ENCODE data around the gene HEXD.

Gene HEXD

DNA sequence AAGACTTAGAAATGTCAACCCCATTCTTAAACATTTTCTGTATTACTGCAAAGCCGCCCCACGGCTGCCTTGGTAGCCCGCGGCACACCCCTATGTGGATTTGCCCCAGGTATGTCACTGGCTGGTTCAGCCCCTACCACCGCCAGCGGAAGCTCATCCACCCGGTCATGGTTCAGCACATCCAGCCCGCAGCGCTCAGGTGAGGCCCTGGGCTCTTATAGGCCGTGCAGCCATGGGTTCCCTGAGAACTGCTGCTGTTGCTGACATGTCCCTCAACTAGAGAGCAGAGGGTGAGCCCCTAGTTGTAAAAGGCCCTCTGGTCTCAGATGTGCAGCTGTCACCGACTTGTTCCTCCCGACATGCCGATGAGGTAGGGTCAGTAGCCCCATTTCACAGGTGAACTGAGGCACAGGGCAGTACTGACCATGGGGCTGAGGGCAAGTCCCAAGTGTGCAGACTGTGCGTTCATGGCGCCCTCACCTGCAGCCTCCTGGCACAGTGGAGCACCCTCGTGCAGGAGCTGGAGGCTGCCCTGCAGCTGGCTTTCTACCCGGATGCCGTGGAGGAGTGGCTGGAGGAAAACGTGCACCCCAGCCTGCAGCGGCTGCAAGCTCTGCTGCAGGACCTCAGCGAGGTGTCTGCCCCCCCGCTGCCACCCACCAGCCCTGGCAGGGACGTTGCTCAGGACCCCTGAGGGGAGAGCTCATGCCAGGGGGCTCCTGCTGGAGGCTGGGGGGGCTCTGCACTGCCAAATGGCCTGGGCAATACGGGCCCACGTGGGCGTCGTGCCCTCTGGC lies 23.7 kb downstream of the HEXD start:
- no peak for DNase-seq
- Mint-ChIP-seq H3K27ac (no peak overlapping the region), H3K4me3 (no peak overlapping the region), H3K36me3 (peaks cover 30% of the 10 kb centered on the region), H3K9me3 (no peaks in the 10 kb centered on the region), H3K27me3 (no peaks in the 10 kb centered on the region), H3K4me1 (peaks cover 9% of the 10 kb centered on the region)
- CTCF ChIA-PET, result interaction anchor here (0.6 to 1.0 kb wide), 2 partner anchors 16 to 91 kb away, joined by 3 read pairs; no protein-coding TSS in a partner anchor

DNA sequence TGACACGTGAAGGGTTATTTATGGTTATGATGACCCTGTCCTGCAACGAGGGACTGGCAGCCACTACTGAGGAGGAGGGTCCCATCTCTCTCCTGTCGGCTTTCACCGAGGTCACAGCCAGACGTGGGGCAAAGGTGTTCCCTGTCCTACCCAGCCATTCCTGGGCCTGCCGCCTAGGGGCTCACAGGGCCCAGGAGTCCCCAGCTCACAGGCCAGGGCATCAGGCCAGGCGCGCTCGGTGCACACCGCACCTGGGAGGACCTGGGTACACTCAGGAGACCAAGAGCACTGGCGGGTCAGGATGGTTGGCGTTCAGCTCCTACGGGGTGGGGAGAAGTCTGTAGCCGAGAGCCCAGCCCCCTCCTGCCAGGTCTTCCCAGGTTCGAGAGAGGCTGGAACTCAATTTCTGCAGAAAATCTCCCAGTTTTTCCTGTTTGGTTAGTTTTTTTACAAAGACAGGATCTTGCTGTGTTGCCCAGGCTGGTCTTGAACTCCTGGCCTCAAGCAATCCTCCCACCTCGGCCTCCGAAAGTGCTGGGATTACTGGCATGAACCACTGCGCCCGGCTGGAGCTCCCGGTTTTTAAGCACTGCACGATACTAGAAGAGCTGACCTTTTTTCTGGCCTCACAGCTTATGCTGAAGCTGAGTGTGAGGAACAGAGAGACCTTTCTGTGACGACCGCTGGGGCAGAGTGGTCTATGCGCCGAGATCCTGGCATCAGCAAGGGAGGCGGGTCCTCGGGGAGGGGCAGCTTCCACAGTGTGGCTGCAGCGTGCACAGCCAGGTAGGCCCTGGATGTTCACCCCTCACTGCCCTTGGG lies 24.7 kb downstream of the HEXD start:
- no peak for DNase-seq
- Mint-ChIP-seq H3K36me3 (peaks cover 31% of the 10 kb centered on the region), H3K27ac (peak overlapping the region; percentile 52), H3K4me3 (no peak overlapping the region), H3K27me3 (no peaks in the 10 kb centered on the region), H3K9me3 (no peaks in the 10 kb centered on the region), H3K4me1 (peaks cover 14% of the 10 kb centered on the region)
- CTCF ChIA-PET, result interaction anchor here (0.6 to 1.0 kb wide), 2 partner anchors 17 to 92 kb away, joined by 3 read pairs; no protein-coding TSS in a partner anchor

GRCh38 chr17:82443465-82444283 lies 25.5 kb downstream of the HEXD start:
- Mint-ChIP-seq H3K27me3 (no peaks in the 10 kb centered on the region), H3K36me3 (peaks cover 31% of the 10 kb centered on the region), H3K27ac (no peak overlapping the region), H3K9me3 (no peaks in the 10 kb centered on the region), H3K4me1 (peaks cover 15% of the 10 kb centered on the region), H3K4me3 (no peak overlapping the region)
- CTCF ChIA-PET, result no interaction called here
- DNase-seq, result no peak

DNA sequence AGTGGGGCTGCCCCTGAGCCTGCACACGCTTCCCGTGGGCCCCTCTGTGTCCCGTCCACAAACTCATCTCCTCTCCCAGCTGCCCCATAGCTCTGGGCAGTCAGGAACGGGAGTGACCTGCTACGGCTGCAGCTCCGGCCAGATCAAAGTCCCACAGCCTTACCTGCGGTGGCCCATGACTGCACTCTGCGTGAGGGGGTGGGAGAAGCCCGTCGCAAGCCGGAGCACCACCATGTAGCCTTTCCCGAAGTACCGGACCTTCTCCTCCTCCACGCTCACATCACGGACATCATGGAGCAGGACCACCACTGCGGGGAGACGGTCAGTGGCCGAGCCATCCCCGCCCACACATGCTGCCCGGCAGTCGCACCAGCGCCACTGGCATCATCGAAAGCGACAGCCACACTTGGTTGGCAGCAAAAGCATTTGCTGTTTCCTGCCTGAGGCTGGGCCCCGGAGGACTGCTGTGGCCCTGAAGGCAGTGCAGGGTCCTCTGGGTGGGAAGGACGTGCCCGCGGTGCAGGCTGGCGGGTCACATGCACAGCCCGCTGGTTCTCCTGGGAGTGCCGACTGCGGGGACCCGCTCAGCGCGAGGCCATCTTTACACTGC lies 26.2 kb downstream of the HEXD start:
- no peaks in the 10 kb centered on the region for H3K27me3 Mint-ChIP-seq
- peaks cover 35% of the 10 kb centered on the region for H3K36me3 Mint-ChIP-seq
- H3K4me1 Mint-ChIP-seq, result peaks cover 19% of the 10 kb centered on the region
- no peak overlapping the region for H3K4me3 Mint-ChIP-seq
- H3K27ac Mint-ChIP-seq, result peak overlapping the region; percentile 42
- CTCF ChIA-PET, result no interaction called here
- H3K9me3 Mint-ChIP-seq, result no peaks in the 10 kb centered on the region
- DNase-seq, result no peak

DNA sequence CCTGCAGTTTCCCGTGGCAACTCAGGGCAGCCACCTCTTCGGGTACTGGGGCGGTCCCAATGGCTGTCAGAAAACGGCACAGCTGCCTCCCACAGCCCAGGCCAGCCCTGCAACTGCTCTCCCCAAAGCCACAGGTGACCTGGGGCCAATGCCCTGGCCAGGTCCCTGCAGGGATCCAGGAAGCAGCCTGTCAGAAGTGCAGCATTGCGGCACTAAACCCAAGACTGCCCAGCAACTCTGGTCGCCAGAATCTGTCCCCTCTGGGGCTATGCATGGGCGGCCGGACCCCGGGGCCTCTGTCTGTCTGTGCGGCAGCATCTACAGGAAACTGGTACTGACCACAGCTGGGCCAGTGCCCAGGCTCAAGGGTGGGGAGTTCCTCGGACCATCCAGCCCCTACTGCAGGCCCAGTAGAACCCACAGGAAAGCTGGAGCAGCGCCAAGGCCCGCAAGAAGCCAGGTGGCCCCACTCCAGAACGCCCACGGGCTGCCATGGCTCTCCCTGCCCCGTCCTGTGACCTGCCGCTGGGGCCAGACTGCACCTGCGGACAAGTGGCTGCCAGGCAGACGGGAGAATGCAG lies 26.9 kb downstream of the HEXD start:
- H3K36me3 Mint-ChIP-seq, result peaks cover 40% of the 10 kb centered on the region
- H3K27me3 Mint-ChIP-seq, result no peaks in the 10 kb centered on the region
- CTCF ChIA-PET, result interaction anchor here (1.1 kb wide), 1 partner anchor 13 kb away, joined by 3 read pairs; no protein-coding TSS in a partner anchor
- no peak overlapping the region for H3K4me3 Mint-ChIP-seq
- H3K9me3 Mint-ChIP-seq, result no peaks in the 10 kb centered on the region
- peaks cover 23% of the 10 kb centered on the region for H3K4me1 Mint-ChIP-seq
- no peak for DNase-seq
- H3K27ac Mint-ChIP-seq, result no peak overlapping the region

DNA sequence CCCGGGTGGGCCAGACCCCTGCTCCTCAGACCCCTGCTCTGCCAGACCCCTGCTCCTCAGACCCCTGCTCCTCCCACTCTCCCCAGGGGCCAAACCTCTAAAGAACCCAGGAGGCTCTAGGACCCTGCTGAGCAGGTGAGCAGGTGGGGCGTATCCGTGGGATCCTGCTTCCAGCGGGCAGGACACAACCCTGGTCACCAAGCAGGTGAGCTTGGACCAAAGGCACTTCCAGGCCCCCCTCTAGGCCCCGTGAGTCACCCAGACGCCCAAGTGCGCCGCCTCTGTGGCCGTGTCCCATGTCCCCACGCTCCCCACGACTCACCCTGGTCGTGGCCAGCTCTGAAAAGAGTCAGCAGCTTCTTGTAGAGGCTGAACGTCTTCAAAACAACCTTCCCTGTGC lies 27.4 kb downstream of the HEXD start:
- H3K27me3 Mint-ChIP-seq, result no peaks in the 10 kb centered on the region
- H3K36me3 Mint-ChIP-seq, result peaks cover 40% of the 10 kb centered on the region
- DNase-seq, result no peak
- H3K27ac Mint-ChIP-seq, result peak overlapping the region; percentile 35
- CTCF ChIA-PET, result interaction anchor here (1.1 kb wide), 1 partner anchor 13 kb away, joined by 3 read pairs; no protein-coding TSS in a partner anchor
- H3K4me1 Mint-ChIP-seq, result peaks cover 23% of the 10 kb centered on the region
- no peaks in the 10 kb centered on the region for H3K9me3 Mint-ChIP-seq
- H3K4me3 Mint-ChIP-seq, result no peak overlapping the region

DNA sequence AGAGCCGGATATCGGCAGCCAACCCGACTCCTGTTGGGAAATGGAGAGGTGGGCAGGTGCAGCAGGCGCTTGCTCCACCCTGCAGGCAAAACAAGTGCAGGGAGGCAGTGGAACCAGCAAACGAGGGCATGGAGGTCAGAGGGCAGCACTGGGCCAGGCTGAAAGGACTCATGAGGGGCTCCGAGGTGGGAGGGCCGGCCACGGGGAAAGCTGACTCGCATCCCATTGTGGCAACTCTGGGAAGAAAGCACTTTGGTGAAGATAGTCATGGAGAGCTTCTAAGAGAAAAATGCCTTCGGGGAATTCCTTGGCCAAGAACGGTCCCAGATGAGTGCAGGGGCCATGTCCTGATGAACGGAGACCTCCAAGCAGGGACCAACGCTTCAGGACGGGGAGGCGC lies 28.0 kb downstream of the HEXD start:
- no peaks in the 10 kb centered on the region for H3K27me3 Mint-ChIP-seq
- CTCF ChIA-PET, result interaction anchor here (1.1 kb wide), 1 partner anchor 14 kb away, joined by 3 read pairs; no protein-coding TSS in a partner anchor
- H3K27ac Mint-ChIP-seq, result peak overlapping the region; percentile 35
- no peak for DNase-seq
- H3K36me3 Mint-ChIP-seq, result peaks cover 40% of the 10 kb centered on the region
- H3K9me3 Mint-ChIP-seq, result no peaks in the 10 kb centered on the region
- no peak overlapping the region for H3K4me3 Mint-ChIP-seq
- peaks cover 27% of the 10 kb centered on the region for H3K4me1 Mint-ChIP-seq

DNA sequence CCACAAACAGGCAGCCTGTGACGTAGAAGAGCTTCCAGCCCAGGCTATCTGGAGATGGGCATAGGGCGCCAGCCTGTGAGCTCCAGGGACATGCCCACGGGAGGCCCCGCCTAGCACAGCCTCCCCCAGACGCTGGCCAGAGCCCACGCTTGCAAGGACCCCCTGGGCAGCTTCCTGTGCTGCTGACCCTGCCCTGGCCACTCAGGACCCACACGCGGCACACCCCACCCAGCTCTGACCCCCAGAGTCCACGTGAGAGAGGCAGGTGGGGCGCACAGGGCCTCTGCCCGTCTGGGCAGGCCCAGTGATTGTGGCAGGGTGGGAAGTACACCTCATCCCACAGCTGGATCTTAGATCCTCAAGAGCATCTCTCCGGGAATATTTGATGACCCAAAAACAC lies 28.5 kb downstream of the HEXD start:
- no peak overlapping the region for H3K27ac Mint-ChIP-seq
- no peak for DNase-seq
- no peaks in the 10 kb centered on the region for H3K27me3 Mint-ChIP-seq
- CTCF ChIA-PET, result interaction anchor here (1.2 kb wide), 1 partner anchor 105 kb away, joined by 3 read pairs; no protein-coding TSS in a partner anchor
- H3K9me3 Mint-ChIP-seq, result no peaks in the 10 kb centered on the region
- H3K4me1 Mint-ChIP-seq, result peaks cover 32% of the 10 kb centered on the region
- peaks cover 43% of the 10 kb centered on the region for H3K36me3 Mint-ChIP-seq
- H3K4me3 Mint-ChIP-seq, result no peak overlapping the region

GRCh38 chr17:82447876-82448275 lies 29.7 kb downstream of the HEXD start:
- no peak for DNase-seq
- Mint-ChIP-seq H3K27ac (peak overlapping the region; percentile 76), H3K4me1 (peaks cover 41% of the 10 kb centered on the region), H3K27me3 (no peaks in the 10 kb centered on the region), H3K36me3 (peaks cover 43% of the 10 kb centered on the region), H3K9me3 (no peaks in the 10 kb centered on the region), H3K4me3 (peak overlapping the region; percentile 54)
- CTCF ChIA-PET, result interaction anchor here (1.2 kb wide), 1 partner anchor 104 kb away, joined by 3 read pairs; no protein-coding TSS in a partner anchor

DNA sequence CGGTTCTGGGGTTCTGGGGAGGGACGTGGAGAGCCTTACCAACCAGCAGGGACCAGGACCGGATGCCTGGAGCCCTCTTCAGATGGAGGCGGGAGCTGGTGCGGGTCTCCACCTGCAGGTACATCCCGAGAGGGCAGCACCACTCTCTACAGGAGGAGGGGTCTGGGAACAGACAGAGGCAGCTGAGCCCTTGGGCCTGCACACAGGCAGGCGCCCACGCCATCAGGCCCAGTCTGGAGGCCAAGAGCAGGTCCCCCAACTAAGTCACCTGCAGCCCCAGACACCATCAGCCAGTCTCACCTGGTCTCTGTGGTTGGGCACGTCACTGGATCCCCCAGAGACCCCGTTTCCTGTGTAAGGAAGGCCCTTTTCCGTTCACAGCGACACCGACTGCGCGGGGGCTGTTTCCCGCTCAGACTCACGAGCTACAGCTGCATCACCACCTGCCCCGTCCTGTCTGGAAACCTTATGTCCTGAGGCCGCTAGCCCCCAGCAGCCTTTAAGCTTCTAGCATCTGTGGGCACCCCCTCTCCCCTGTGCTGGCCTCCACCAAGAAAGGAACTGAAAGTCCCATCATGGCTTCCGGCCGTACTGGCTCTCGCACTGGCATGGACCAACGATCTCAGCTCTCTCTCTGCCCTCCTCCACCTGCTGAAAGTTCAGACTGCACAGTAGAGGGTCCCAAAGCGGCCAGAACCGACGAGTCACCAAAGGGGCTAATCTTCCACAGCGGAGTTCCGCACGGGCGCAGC lies 31.2 kb downstream of the HEXD start:
- DNase-seq, result peak; percentile 85
- Mint-ChIP-seq H3K36me3 (peaks cover 44% of the 10 kb centered on the region), H3K4me3 (peak overlapping the region; percentile 96), H3K27me3 (no peaks in the 10 kb centered on the region), H3K4me1 (peaks cover 46% of the 10 kb centered on the region), H3K9me3 (peaks cover 3% of the 10 kb centered on the region), H3K27ac (peak overlapping the region; percentile 98)
- CTCF ChIA-PET, result interaction anchor here (0.7 to 1.0 kb wide), 2 partner anchors 21 to 23 kb away, joined by 3 read pairs; no protein-coding TSS in a partner anchor

DNA sequence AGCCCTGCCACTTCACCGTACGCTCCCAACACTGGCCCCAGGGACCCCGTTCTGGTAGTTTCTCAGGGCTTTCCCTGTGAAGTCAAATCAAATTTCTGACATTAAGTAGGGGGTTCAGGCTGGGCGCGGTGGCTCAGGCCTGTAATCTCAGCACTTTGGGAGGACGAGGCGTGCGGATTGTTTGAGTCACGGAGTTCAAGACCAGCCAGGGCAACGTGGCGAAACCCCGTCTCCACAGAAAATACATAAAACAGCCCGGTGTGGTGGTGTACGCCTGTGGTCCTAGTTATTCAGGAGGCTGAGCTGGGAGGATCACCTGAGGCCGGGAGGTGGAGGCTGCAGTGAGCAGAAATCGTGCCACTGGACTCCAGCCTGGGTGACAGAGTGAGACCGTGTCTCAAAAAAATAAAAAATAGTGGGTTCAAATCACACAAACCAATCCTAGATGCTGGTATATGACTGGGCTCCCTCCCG lies 31.8 kb downstream of the HEXD start:
- Mint-ChIP-seq H3K27ac (peak overlapping the region; percentile 98), H3K36me3 (peaks cover 45% of the 10 kb centered on the region), H3K4me3 (peak overlapping the region; percentile 96), H3K9me3 (peaks cover 4% of the 10 kb centered on the region), H3K4me1 (peaks cover 46% of the 10 kb centered on the region), H3K27me3 (no peaks in the 10 kb centered on the region)
- CTCF ChIA-PET, result no interaction called here
- peak; percentile 38 for DNase-seq

- Mint-ChIP-seq H3K9me3 (peaks cover 4% of the 10 kb centered on the region), H3K27ac (peak within 1 kb of the TSS; percentile 98)
Observed at GRCh38 chr17:82450357-82451106, 32.4 kb downstream of the HEXD start, which contains the start of gene CYBC1. CYBC1 (minus strand) TSS chr17:82450752; CDS start chr17:82449254, 1,498 bp downstream.

More at GRCh38 chr17:82450357-82451106, 32.4 kb downstream of the HEXD start, which contains the start of gene CYBC1:
- CTCF ChIA-PET, result no interaction called here
- peak; percentile 95 for DNase-seq
- H3K36me3 Mint-ChIP-seq, result peaks cover 46% of the 10 kb centered on the region
- peaks cover 46% of the 10 kb centered on the region for H3K4me1 Mint-ChIP-seq
- H3K27me3 Mint-ChIP-seq, result no peaks in the 10 kb centered on the region
- H3K4me3 Mint-ChIP-seq, result peak within 1 kb of the TSS; percentile 96

Measured in activated naive CD4-positive, alpha-beta T cell treated with anti-CD3 and anti-CD28 coated beads, Interleukin-2, amount 10 ng/mL, durations not matched to agents 7 days and 5 days (primary cell).